Astrocyte (in vitro differentiated cells and primary cell): ENCODE measurements around the gene CYP27A1. TPM values are rescaled to one million over a fixed set of nuclear protein-coding genes. Genes with fewer than 3 reads are reported as not detected.

Experiments
- DNase-seq: peaks from one replicate; pipeline ENCODE4 v3.0.0-alpha.2; 2010; ENCODE audit warnings: low read depth
- FAIRE-seq: peaks from 2 replicates; lab custom pipeline; 2011; peaks lifted over from hg19 to GRCh38; lab: Jason Lieb, UNC
- H2AFZ ChIP-seq: 2 replicates; pipeline ENCODE4 v1.6.0; 2012; ENCODE audit warnings: low read depth, low read length, inconsistent platforms
- H3K27ac ChIP-seq: 2 replicates; pipeline ENCODE4 v1.5.1; 2011; ENCODE audit warnings: low read depth, low read length, inconsistent platforms
- H3K27me3 ChIP-seq: 2 replicates; pipeline ENCODE4 v1.6.0; 2011; ENCODE audit warnings: low read length, inconsistent platforms; ENCODE audit not compliant: insufficient read depth
- H3K36me3 ChIP-seq: 2 replicates; pipeline ENCODE4 v1.5.1; 2011; ENCODE audit warnings: low read length, inconsistent platforms; ENCODE audit not compliant: insufficient read depth
- H3K4me1 ChIP-seq: 2 replicates; pipeline ENCODE4 v1.5.1; 2011; ENCODE audit warnings: low read length, inconsistent platforms; ENCODE audit not compliant: insufficient read depth
- H3K4me2 ChIP-seq: 2 replicates; pipeline ENCODE4 v1.6.0; 2012; ENCODE audit warnings: low read length, inconsistent platforms
- H3K4me3 ChIP-seq: 2 replicates; pipeline ENCODE4 v1.5.1; 2011; ENCODE audit warnings: low read depth, mild to moderate bottlenecking, low read length, inconsistent platforms; ENCODE audit not compliant: insufficient read depth
- H3K79me2 ChIP-seq: 2 replicates; pipeline ENCODE4 v1.6.0; 2012; ENCODE audit warnings: mild to moderate bottlenecking, low read length, inconsistent platforms; ENCODE audit not compliant: insufficient read depth
- H3K9ac ChIP-seq: 2 replicates; pipeline ENCODE4 v1.6.0; 2012; ENCODE audit warnings: mild to moderate bottlenecking, low read length, inconsistent platforms
- H3K9me3 ChIP-seq: 2 replicates; pipeline ENCODE4 v1.5.1; 2012; ENCODE audit warnings: low read depth, mild to moderate bottlenecking, low read length, inconsistent platforms; ENCODE audit not compliant: insufficient read depth
- H4K20me1 ChIP-seq: 2 replicates; pipeline ENCODE4 v1.6.0; 2012; ENCODE audit warnings: low read length, inconsistent platforms; ENCODE audit not compliant: insufficient read depth
- H3K27ac Mint-ChIP-seq: one replicate; pipeline ENCODE4 v1.8.0; 2021; ENCODE audit warnings: mild to moderate bottlenecking, mixed read lengths; ENCODE audit not compliant: unreplicated experiment
- H3K27me3 Mint-ChIP-seq: one replicate; pipeline ENCODE4 v1.8.0; 2021; ENCODE audit warnings: low read depth, mixed read lengths; ENCODE audit not compliant: unreplicated experiment
- H3K36me3 Mint-ChIP-seq: one replicate; pipeline ENCODE4 v1.8.0; 2021; ENCODE audit warnings: low read depth, mixed read lengths; ENCODE audit not compliant: unreplicated experiment
- H3K4me1 Mint-ChIP-seq: one replicate; pipeline ENCODE4 v1.8.0; 2021; ENCODE audit warnings: low read depth, mixed read lengths; ENCODE audit not compliant: unreplicated experiment
- H3K4me3 Mint-ChIP-seq: one replicate; pipeline ENCODE4 v1.8.0; 2021; ENCODE audit warnings: mild to moderate bottlenecking, moderate library complexity, mixed read lengths; ENCODE audit not compliant: unreplicated experiment
- H3K9me3 Mint-ChIP-seq: one replicate; pipeline ENCODE4 v1.8.0; 2021; ENCODE audit warnings: mild to moderate bottlenecking, mixed read lengths; ENCODE audit not compliant: unreplicated experiment
- EZH2 ChIP-seq: IDR thresholded peaks from 2 replicates; pipeline ENCODE4 v1.6.1; 2012; ENCODE audit warnings: mild to moderate bottlenecking, low read length, inconsistent platforms; ENCODE audit not compliant: insufficient read depth
- total RNA-seq: library from RNA; stranded (reverse); gene quantifications from 2 replicates; pipeline ENCODE4 v1.2.1, GENCODE V29; 2021
- TF ChIP-seq, protein P1 (sequence below): IDR thresholded peaks from 2 replicates; pipeline ENCODE4 v1.5.1; 2011; ENCODE audit warnings: low read depth, mild to moderate bottlenecking, inconsistent platforms, low read length, moderate library complexity; ENCODE audit not compliant: insufficient read depth

The CYP27A1 gene
- total RNA-seq, 1 donor from 2014 or later, result 3.9 TPM

DNA sequence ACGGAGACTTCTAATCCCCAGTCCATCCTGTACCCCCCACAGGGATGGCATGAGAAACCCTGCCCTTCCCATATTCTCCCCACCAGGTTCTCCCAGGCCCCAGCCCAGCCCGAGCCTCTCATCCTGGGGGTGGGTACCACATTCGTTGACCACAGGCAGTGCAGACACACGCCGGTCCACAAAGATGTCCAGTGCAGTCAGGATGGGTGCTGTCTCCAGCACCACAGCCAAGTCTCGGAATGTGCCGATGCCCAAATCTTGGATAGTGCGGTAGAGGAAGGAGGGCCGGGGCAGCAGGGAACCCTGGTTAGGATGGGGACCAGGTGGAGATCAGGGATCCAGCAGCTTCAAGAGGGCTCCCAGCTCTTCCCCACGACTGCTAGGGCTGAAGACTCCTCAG, 44.8 kb downstream of the CYP27A1 start:
- H3K27me3 Mint-ChIP-seq, result peaks cover 32% of the 10 kb centered on the region
- Histone ChIP-seq H3K27ac (no peak overlapping the region), H3K9me3 (no peaks in the 10 kb centered on the region), H3K36me3 (no peaks in the 10 kb centered on the region), H3K79me2 (no peaks in the 10 kb centered on the region), H3K4me2 (no peak overlapping the region), H3K9ac (no peak overlapping the region), H3K4me3 (no peak overlapping the region), H3K27me3 (peaks cover 27% of the 10 kb centered on the region), H3K4me1 (no peaks in the 10 kb centered on the region), H2AFZ (no peak overlapping the region), H4K20me1 (no peaks in the 10 kb centered on the region)
- H3K4me1 Mint-ChIP-seq, result no peaks in the 10 kb centered on the region
- H3K9me3 Mint-ChIP-seq, result no peaks in the 10 kb centered on the region
- no peak overlapping the region for H3K4me3 Mint-ChIP-seq
- FAIRE-seq (no peak), DNase-seq (no peak)
- TF ChIP-seq EZH2, result no peak
- TF ChIP-seq, protein P1, sequence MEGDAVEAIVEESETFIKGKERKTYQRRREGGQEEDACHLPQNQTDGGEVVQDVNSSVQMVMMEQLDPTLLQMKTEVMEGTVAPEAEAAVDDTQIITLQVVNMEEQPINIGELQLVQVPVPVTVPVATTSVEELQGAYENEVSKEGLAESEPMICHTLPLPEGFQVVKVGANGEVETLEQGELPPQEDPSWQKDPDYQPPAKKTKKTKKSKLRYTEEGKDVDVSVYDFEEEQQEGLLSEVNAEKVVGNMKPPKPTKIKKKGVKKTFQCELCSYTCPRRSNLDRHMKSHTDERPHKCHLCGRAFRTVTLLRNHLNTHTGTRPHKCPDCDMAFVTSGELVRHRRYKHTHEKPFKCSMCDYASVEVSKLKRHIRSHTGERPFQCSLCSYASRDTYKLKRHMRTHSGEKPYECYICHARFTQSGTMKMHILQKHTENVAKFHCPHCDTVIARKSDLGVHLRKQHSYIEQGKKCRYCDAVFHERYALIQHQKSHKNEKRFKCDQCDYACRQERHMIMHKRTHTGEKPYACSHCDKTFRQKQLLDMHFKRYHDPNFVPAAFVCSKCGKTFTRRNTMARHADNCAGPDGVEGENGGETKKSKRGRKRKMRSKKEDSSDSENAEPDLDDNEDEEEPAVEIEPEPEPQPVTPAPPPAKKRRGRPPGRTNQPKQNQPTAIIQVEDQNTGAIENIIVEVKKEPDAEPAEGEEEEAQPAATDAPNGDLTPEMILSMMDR, result no peak
- no peak overlapping the region for H3K27ac Mint-ChIP-seq
- H3K36me3 Mint-ChIP-seq, result no peaks in the 10 kb centered on the region

DNA sequence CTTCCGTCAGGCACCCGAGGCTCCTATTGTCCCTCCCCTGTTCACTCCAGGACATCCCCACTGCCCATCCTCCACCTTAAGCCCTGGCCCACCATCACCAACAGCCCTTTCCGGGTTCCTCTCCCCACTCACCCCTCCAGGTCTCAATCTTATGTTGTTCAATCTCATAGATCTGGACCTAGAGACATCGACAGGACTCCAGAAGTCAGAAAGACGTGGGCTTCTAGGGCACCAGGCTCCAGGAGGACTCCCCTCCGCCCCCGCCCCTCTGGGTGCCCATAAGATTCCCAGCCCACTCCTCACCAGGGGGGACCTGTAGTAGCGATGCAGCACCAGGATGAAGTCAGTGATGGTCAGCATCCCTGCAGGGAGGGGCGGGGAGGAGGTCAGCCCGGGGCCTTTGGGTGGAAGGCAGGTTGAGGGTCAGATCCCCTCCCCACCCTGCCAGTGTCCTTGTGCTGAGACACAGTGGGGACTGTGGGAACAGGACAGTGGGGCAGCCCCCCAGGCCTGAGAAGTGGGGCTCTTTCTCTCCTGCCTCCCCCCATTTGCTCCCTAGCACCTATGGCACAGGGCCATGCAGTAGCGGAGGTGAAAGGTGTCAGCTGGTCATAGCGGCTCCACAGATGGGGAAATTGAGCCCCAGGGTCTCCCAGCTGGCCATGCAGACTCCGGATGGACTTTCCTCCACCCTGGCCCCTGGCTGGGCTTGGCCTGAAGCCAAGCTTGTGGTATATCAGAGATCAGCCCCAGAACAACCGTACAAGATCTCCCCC, 45.9 kb downstream of the CYP27A1 start:
- H2AFZ ChIP-seq, result no peak overlapping the region
- no peak overlapping the region for H3K27ac Mint-ChIP-seq
- peaks cover 2% of the 10 kb centered on the region for H3K4me1 Mint-ChIP-seq
- H3K4me1 ChIP-seq, result no peaks in the 10 kb centered on the region
- no peaks in the 10 kb centered on the region for H3K9me3 ChIP-seq
- H3K9ac ChIP-seq, result no peak overlapping the region
- peaks cover 39% of the 10 kb centered on the region for H3K27me3 Mint-ChIP-seq
- peaks cover 2% of the 10 kb centered on the region for H3K9me3 Mint-ChIP-seq
- H3K4me3 Mint-ChIP-seq, result no peak overlapping the region
- H3K27me3 ChIP-seq, result peaks cover 27% of the 10 kb centered on the region
- H3K36me3 Mint-ChIP-seq, result no peaks in the 10 kb centered on the region
- no peaks in the 10 kb centered on the region for H3K79me2 ChIP-seq
- FAIRE-seq, result no peak
- no peak overlapping the region for H3K4me2 ChIP-seq
- no peak overlapping the region for H3K4me3 ChIP-seq
- no peak for TF ChIP-seq EZH2
- TF ChIP-seq, protein P1, result no peak
- H3K27ac ChIP-seq, result no peak overlapping the region
- no peaks in the 10 kb centered on the region for H4K20me1 ChIP-seq
- H3K36me3 ChIP-seq, result no peaks in the 10 kb centered on the region
- DNase-seq, result no peak

DNA sequence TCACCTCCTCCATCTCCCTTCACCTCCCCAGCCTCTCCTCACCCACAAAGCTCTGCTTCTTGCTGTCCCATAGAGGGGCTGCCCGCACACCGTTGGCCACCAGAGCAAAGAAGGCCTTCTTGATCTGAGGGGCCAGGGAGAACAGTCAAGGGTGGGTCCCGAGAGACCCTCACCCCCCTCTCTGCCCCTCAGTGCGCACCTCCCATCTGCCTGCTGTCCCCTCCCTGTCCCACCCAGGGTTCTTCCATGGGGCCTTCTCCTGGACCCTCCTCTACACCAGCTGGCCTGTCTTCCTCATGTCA, 46.5 kb downstream of the CYP27A1 start:
- FAIRE-seq (no peak), DNase-seq (no peak)
- H3K27ac Mint-ChIP-seq, result no peak overlapping the region
- no peak overlapping the region for H3K9ac ChIP-seq
- no peak overlapping the region for H3K4me3 Mint-ChIP-seq
- H3K79me2 ChIP-seq, result no peaks in the 10 kb centered on the region
- H3K27me3 ChIP-seq, result peaks cover 31% of the 10 kb centered on the region
- TF ChIP-seq EZH2, result no peak
- TF ChIP-seq, protein P1, result no peak
- H3K4me2 ChIP-seq, result no peak overlapping the region
- H3K36me3 ChIP-seq, result no peaks in the 10 kb centered on the region
- H3K4me1 ChIP-seq, result no peaks in the 10 kb centered on the region
- H3K27me3 Mint-ChIP-seq, result peaks cover 42% of the 10 kb centered on the region
- peaks cover 4% of the 10 kb centered on the region for H3K36me3 Mint-ChIP-seq
- H4K20me1 ChIP-seq, result no peaks in the 10 kb centered on the region
- no peak overlapping the region for H2AFZ ChIP-seq
- no peaks in the 10 kb centered on the region for H3K9me3 ChIP-seq
- H3K9me3 Mint-ChIP-seq, result peaks cover 2% of the 10 kb centered on the region
- H3K4me3 ChIP-seq, result no peak overlapping the region
- H3K4me1 Mint-ChIP-seq, result peaks cover 2% of the 10 kb centered on the region
- H3K27ac ChIP-seq, result no peak overlapping the region
